Measurements from ENCODE around the gene STK40. TPM values are rescaled to one million over a fixed set of nuclear protein-coding genes. Genes with fewer than 3 reads are reported as not detected.

Gene STK40
- total RNA-seq, 2 donors from 2014 or later: 30.8 to 111 TPM

Small RNA genes within 50 kb of the gene (small RNA-seq; reads per million reads assigned to genes)
- gene RNU4-27P (0 reads per million in 2 donors), gene SNORA63C (0.30 to 3.5 reads per million in 2 donors)

Other genes starting within 250 kb of the STK40 start
- gene TRAPPC3, start 236.4 kb downstream of the STK40 start, total RNA-seq: 10 to 100 TPM; 90.0 to 92.5 TPM
- 100 to 1,000 TPM in 1 of 2 donors, 10 to 100 TPM in 1; 97.3 to 132 TPM for gene MAP7D1, start 229.8 kb downstream of the STK40 start, total RNA-seq
- 100 to 1,000 TPM; 100 to 123 TPM for gene THRAP3, start 161.5 kb downstream of the STK40 start, total RNA-seq
- 10 to 100 TPM in 1 of 2 donors, 1 to 10 TPM in 1; 8.1 to 10.6 TPM for gene SH3D21, start 79.6 kb downstream of the STK40 start, total RNA-seq
- 10 to 100 TPM; 67.1 to 78.7 TPM for gene EVA1B, start 62.3 kb downstream of the STK40 start, total RNA-seq
- gene LSM10, start 12.0 kb upstream of the STK40 start, total RNA-seq: 10 to 100 TPM; 36.8 to 72.7 TPM
- gene OSCP1, start 64.5 kb upstream of the STK40 start, total RNA-seq: 10 to 100 TPM; 16.7 to 25.6 TPM
- gene MRPS15, start 78.5 kb upstream of the STK40 start, total RNA-seq: 10 to 100 TPM; 53.3 to 66.0 TPM
- gene CSF3R, start 97.0 kb upstream of the STK40 start, total RNA-seq: 10 to 100 TPM in 1 of 2 donors, 1 to 10 TPM in 1; 3.9 to 17.0 TPM